ENCODE data around the gene ABRACL. TPM values are rescaled to one million over a fixed set of nuclear protein-coding genes. Genes with fewer than 3 reads are reported as not detected.

ABRACL gene, protein sequence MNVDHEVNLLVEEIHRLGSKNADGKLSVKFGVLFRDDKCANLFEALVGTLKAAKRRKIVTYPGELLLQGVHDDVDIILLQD
- 56.1 to 120 TPM (median 119 TPM) in 3 replicates for polyA plus RNA-seq
- 59.8 TPM for polyA plus RNA-seq (2011; ENCODE audit: low read depth)
- polyA plus RNA-seq (2011; cell fraction: cytosol; rRNA removed): 109 and 128 TPM in 2 replicates
- 45.3 and 66.7 TPM in 2 replicates for polyA plus RNA-seq (2011; cell fraction: nucleus; rRNA removed)
- 86.8 and 108 TPM in 2 replicates for polyA plus RNA-seq (2012; ENCODE audit: low replicate concordance)
- 3.4 to 30.3 TPM (median 17.3 TPM) in 3 replicates for polyA minus RNA-seq
- polyA minus RNA-seq (2011; cell fraction: cytosol; rRNA and poly(A)+ RNA removed): 31.1 TPM
- 11.5 and 13.3 TPM in 2 replicates for polyA minus RNA-seq (2011; cell fraction: nucleus; rRNA and poly(A)+ RNA removed)

DNA sequence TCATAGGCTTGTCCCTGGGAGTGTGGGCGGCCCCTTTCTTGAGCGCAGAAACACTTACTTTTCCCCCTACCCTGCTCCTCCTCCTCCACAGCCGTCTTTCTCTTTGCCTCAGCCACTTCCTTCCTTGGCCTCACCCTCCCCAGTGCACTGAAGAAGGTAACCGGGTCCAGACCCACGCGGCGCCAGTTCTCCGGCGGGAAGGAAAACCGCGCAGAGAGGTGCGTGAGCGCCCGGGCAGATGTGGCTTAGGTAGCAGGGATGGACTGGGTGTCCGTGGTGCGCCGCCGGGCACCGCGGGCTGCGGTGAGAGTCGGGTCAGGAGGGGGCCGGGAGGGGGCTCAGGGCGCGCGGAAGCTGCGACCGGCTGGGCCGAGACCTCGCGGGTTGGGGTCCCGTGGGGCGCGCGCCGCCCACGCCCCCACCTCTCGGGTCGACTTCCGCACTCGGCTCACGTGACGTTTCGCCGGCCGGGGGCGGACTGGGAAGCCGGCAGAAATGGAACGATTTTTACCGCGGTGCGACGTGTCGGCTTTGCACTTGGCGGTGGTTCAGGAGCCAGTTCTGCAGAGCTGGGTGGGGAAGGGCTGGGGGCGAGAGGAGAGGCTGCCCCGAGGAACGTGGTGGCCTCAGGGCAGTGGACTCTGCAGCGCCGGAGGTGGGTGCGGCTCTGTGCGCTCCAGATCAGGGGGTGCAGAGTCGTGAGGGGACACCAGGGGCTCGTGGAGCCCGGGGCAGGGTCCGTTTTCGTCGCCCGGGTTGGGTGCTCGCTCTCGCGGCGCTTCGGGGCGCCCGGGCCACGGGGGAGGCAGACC, at the start of gene ABRACL:
Gene ABRACL (plus strand): TSS at position 88 of the 812 bp plus-strand sequence. CDS start 5,416 bp downstream, outside the sequence.
- Histone ChIP-seq H2AFZ (ENCODE audit: control insufficient read depth, low read length) (peak within 1 kb of the TSS; percentile 92), H3K27me3 (ENCODE audit: control insufficient read depth, extremely low read depth, insufficient read depth, low read length) (no peaks in the 10 kb centered on the region), H3K9me3 (ENCODE audit: control insufficient read depth, low read depth, low read length) (no peaks in the 10 kb centered on the region), H3K79me2 (ENCODE audit: control insufficient read depth, insufficient read depth, low read length) (peaks cover 44% of the 10 kb centered on the region), H4K20me1 (ENCODE audit: control insufficient read depth, extremely low read depth, insufficient read depth, low read length) (no peaks in the 10 kb centered on the region), H3K4me1 (ENCODE audit: control insufficient read depth, extremely low read depth, insufficient read depth, low read length) (peaks cover 21% of the 10 kb centered on the region), H3K4me3 (ENCODE audit: control insufficient read depth in 2 of 3, extremely low read depth in 1 of 3, insufficient read depth in 2 of 3, low read depth in 1 of 3, low read length in 3 of 3) (peak within 1 kb of the TSS; percentile 88 to 98 (median 96)), H3K36me3 (ENCODE audit: control insufficient read depth in 2 of 2, extremely low read depth in 1 of 2, insufficient read depth in 2 of 2, low read length in 2 of 2) (no peaks in the 10 kb centered on the region), H3K27ac (ENCODE audit: control insufficient read depth, insufficient read depth, low read length) (peak within 1 kb of the TSS; percentile 86), H3K4me2 (ENCODE audit: control insufficient read depth, extremely low read depth, insufficient read depth, low read depth, low read length) (peak within 1 kb of the TSS; percentile 99), H3K9ac (ENCODE audit: control insufficient read depth, extremely low read depth, insufficient read depth, low read length) (peak within 1 kb of the TSS; percentile 91), H3K9me1 (ENCODE audit: control insufficient read depth, extremely low read depth, insufficient read depth, low read length) (no peaks in the 10 kb centered on the region)
- peak; percentile 13 for DNase-seq (ENCODE audit: low read depth, low spot score)
- dilution Hi-C loops (cut with MboI; ENCODE audit: extremely low pct_ligation_motif_present, low sequenced_read_pairs): no loop called here
- TF ChIP-seq EZH2 (IDR thresholded peaks at IDR 0.05; ENCODE audit: low read length): no peak
- TF ChIP-seq, protein P1, sequence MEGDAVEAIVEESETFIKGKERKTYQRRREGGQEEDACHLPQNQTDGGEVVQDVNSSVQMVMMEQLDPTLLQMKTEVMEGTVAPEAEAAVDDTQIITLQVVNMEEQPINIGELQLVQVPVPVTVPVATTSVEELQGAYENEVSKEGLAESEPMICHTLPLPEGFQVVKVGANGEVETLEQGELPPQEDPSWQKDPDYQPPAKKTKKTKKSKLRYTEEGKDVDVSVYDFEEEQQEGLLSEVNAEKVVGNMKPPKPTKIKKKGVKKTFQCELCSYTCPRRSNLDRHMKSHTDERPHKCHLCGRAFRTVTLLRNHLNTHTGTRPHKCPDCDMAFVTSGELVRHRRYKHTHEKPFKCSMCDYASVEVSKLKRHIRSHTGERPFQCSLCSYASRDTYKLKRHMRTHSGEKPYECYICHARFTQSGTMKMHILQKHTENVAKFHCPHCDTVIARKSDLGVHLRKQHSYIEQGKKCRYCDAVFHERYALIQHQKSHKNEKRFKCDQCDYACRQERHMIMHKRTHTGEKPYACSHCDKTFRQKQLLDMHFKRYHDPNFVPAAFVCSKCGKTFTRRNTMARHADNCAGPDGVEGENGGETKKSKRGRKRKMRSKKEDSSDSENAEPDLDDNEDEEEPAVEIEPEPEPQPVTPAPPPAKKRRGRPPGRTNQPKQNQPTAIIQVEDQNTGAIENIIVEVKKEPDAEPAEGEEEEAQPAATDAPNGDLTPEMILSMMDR (optimal IDR thresholded peaks at IDR 0.05 in 1 of 3, IDR thresholded peaks at IDR 0.05 in 1 of 3, conservative IDR thresholded peaks at IDR 0.05 in 1 of 3; ENCODE audit: extremely low read depth in 1 of 3, insufficient read depth in 2 of 3, low read length in 3 of 3): no peak
- FAIRE-seq: no peak

DNA sequence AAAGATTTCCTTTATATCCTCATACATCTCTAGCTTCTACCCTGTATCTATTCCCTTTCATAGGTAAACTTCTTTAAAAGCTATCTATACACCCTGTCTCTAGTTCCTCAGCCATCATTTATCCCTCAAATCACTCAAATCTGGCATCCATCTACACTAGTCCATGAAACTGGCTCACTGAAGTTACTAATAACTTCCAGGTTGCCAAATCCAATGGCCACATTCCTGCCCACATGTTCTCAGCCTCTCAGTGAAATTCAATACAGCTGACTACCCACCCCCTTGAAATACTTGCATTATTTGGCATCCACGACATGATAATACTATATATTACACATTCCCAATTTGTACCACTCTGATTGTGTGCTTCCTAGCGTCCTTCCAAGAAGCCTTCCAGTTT, 49.2 kb upstream of the ABRACL start:
- Histone ChIP-seq H3K36me3 (ENCODE audit: control insufficient read depth in 2 of 2, extremely low read depth in 1 of 2, insufficient read depth in 2 of 2, low read length in 2 of 2) (no peaks in the 10 kb centered on the region), H3K9ac (ENCODE audit: control insufficient read depth, extremely low read depth, insufficient read depth, low read length) (no peak overlapping the region), H3K27ac (ENCODE audit: control insufficient read depth, insufficient read depth, low read length) (no peak overlapping the region), H3K79me2 (ENCODE audit: control insufficient read depth, insufficient read depth, low read length) (peaks cover 99% of the 10 kb centered on the region), H3K4me1 (ENCODE audit: control insufficient read depth, extremely low read depth, insufficient read depth, low read length) (peaks cover 26% of the 10 kb centered on the region), H3K4me3 (ENCODE audit: control insufficient read depth in 2 of 3, extremely low read depth in 1 of 3, insufficient read depth in 2 of 3, low read depth in 1 of 3, low read length in 3 of 3) (no peak overlapping the region), H3K4me2 (ENCODE audit: control insufficient read depth, extremely low read depth, insufficient read depth, low read depth, low read length) (no peak overlapping the region), H3K9me3 (ENCODE audit: control insufficient read depth, low read depth, low read length) (no peaks in the 10 kb centered on the region), H3K9me1 (ENCODE audit: control insufficient read depth, extremely low read depth, insufficient read depth, low read length) (peaks cover 7% of the 10 kb centered on the region), H4K20me1 (ENCODE audit: control insufficient read depth, extremely low read depth, insufficient read depth, low read length) (peaks cover 2% of the 10 kb centered on the region), H2AFZ (ENCODE audit: control insufficient read depth, low read length) (no peak overlapping the region), H3K27me3 (ENCODE audit: control insufficient read depth, extremely low read depth, insufficient read depth, low read length) (no peaks in the 10 kb centered on the region)
- FAIRE-seq: no peak
- dilution Hi-C loops (cut with MboI; ENCODE audit: extremely low pct_ligation_motif_present, low sequenced_read_pairs): no loop called here
- DNase-seq (ENCODE audit: low read depth, low spot score): no peak
- TF ChIP-seq, protein P1 (optimal IDR thresholded peaks at IDR 0.05 in 1 of 3, IDR thresholded peaks at IDR 0.05 in 1 of 3, conservative IDR thresholded peaks at IDR 0.05 in 1 of 3; ENCODE audit: extremely low read depth in 1 of 3, insufficient read depth in 2 of 3, low read length in 3 of 3): no peak
- TF ChIP-seq EZH2 (IDR thresholded peaks at IDR 0.05; ENCODE audit: low read length): no peak

All from keratinocyte (primary cell).